GM19023 (cell line): ENCODE data around the gene FAM72C.
A peak's percentile ranks its signal among the peaks of the same experiment; 100 is the strongest.
"Not testable (repeated sequence)": the region's sequence is repeated elsewhere in the genome, so short reads cannot be mapped to it uniquely, and the experiment has no call there.

Experiments
- ATAC-seq: cut with Tn5 transposase; IDR thresholded peaks from one replicate; pipeline ENCODE4 v1.9.1; 2021; ENCODE audit warnings: mild to moderate bottlenecking, moderate library complexity; ENCODE audit not compliant: unreplicated experiment

FAM72C gene

DNA sequence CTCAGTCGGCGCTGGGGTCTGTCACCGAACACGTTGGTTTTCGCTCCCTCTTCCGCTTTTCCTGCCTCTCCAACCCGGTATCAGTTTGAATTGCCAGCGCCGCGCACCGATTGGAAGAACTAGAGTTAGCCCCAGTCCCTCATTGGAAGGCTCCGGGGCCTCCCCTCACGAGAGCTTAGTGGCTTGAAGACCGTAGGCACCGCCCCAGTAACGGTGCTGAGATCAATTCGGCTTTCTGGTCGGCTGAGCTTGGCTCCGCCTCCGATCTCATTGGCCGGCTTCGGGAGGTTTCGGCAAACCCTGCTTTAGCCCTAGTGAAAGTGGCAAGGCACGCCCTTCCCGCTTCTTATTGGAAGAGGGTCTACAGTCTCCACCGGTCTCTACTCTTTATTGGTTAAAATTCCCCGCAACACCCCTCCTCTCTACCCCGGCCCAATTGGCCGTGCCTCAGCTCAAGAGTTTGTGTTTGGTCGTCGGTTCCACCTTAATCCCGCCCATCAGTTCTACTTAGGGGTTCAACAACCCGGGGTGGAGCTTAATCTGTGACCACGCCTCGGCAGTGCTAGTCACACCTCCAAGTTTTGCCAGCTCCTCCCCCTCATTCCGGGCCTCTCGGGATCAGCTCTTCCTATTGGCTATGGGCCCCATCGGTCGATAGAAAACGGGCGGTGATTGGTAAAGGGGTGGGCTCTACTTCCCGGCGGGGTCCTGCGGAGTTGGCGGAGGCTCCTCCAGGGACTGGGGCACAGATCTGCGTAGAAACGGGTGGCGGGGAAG lies at the start of gene FAM72C:
FAM72C (minus strand) TSS at position 63 of the 777 bp plus-strand sequence. CDS start 845 bp downstream, outside the sequence.
- peak; percentile 82 for ATAC-seq

GRCh38 chr1:144020001-144020738 lies 48.4 kb upstream of the FAM72C start:
- ATAC-seq: peak; percentile 58

DNA sequence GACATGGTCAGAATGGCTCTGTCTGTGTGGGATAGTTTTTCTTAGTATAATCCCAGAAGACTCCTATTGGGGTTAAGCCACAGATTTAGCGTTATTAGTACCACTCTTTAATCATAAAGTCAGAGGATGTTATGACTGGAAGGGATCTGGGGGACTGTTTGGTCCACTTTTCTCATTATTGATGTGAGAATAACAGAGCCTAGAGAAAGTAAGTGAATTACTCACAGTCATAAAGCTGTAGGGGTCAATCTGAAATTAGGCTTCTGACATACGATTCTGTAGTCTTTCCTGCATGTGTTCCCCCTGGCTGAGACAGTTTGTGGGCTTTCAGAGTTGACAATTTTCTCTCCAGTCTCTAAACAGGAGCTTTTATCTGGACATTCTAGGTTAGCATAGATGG lies 47.3 kb upstream of the FAM72C start:
- not testable (repeated sequence) for ATAC-seq

GRCh38 chr1:144015180-144015966 lies 43.6 kb upstream of the FAM72C start:
- not testable (repeated sequence) for ATAC-seq

GRCh38 chr1:144014528-144014927 lies 42.7 kb upstream of the FAM72C start:
- not testable (repeated sequence) for ATAC-seq

DNA sequence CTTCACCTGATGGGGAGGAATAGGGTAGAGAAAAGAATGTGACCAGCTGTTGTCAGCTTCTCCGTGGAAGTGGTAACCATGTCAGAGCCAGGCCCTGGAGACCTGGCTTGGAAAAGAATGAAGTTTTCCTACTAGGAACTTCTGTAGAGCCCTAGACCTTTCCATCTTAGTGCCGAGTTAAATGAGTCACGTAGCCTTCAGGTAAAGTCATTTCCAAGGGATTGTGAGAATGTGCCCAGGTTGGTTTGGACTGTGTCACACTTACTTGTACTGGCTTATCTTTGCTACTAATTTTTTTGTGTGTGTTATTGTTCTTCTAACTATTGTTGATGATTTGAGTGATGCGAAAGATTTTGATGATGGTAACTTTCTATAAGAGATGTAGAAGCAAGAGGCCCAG lies 42.3 kb upstream of the FAM72C start:
- ATAC-seq: not testable (repeated sequence)

DNA sequence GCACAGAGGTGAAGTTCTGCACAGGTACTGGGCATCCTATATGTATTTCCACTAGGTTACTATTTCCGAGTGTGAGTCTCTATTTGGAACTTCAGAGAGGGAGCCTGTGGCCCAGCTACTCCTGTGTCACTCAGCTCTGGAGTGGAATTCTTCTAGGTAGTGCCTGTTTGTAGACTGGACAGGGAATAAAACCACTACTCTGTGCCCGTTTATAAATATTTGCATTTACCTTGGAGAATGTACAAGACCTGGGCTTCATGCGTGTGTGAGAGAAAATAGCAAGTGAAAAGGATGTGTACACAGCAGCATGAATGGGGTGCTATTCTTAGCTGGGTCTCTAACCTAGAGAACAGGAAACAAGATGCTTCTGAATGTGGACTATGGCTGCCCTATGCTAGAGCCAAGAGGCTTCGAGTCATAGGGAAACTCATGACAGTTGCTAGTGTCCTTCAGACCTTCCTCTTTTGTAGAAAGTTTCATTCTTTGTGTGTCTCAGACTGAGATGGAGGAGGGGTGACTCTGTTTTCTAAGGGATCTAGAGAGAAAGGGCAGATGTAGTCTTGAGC lies 40.5 kb upstream of the FAM72C start:
- ATAC-seq: peak; percentile 98

GRCh38 chr1:144009410-144009809 lies 37.6 kb upstream of the FAM72C start:
- ATAC-seq: peak; percentile 41

DNA sequence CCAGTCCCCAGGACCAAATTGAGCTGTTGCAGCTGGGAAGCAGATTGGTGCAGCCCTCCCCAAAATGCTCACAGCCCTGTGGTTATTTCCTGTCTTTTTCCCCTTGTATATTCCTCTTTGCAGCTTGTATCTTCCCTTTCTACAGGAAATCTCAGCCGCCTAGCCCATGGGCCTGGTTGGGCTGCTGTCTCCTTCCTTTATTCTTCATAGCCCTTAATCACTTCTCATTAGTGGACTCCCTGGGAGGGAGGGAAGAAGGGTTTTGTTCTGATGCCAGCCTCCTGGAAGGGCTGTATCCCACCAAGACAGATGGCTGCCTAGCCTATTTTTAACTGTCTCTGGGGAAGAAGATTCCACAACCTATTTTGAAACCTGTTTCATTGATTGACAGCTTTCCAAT lies 32.5 kb upstream of the FAM72C start:
- ATAC-seq: not testable (repeated sequence)

GRCh38 chr1:144003306-144004029 lies 31.7 kb upstream of the FAM72C start:
- not testable (repeated sequence) for ATAC-seq

- peak; percentile 64 for ATAC-seq
Observed at GRCh38 chr1:144002141-144002881, 30.5 kb upstream of the FAM72C start.

DNA sequence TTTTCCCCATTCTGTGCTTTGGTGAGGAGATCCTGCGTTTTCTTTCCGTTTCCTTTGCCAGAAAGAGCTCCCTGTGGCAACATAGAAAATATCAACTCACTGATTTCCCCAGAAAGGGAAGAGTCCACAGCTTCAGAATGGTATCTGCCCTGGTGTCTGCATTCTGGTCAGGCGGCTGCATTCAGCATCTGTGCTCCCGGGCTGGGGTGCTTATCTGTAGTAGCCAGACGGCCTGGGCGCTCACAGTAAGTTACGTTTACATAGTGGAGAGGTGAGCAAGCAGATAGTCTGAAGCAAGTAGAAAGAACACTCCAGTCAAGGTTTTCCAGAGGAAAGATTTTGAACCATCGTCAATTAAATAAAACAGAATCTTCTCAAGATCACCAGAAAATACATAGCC lies 29.3 kb upstream of the FAM72C start:
- ATAC-seq: not testable (repeated sequence)

DNA sequence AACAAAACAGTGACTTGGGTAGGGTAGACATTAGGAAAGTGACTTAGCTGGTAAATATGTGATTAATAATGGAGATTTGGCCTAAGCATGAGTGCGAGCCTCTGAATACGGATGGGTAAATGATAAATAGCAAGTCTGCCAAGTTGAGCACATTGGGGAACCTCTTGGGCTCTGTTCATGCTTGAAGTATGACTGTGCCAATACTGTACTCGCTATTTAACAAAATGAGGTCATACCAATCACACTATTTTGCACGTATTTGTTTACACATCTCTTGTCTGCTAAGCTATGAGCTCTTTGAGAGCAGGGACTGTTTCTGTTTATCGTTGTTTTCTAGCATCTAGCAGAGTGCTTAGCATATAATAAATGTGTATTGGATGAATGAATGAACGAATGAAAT lies 24.2 kb upstream of the FAM72C start:
- not testable (repeated sequence) for ATAC-seq

DNA sequence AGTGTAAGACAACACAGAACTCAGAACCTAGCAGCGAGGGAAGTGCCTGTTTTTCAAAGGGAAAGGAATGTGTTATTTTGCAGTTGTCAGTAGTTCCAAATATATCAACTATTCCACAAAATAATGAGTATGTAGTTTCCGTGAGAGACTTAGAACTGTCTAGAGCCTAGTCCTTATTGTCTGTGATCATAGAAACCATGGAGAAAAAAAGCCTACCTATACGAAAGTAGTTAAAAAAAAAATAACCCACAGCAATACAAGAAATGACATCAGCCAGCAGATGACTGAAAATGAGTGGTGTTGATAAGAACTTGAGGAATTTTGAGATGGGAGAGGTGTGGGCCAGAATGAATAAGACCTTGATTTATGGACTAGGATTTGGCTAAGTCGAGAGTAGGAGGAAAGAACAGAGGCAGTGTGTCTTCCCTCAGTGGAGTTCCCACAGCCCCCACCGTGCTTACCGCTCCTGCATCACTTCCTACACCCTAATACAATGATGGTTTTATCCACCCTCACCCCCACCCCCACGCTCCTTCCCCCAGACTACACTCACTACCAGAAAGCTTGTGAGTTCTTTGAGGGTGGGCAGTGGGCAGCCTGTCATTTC lies 21.6 kb upstream of the FAM72C start:
- ATAC-seq: not testable (repeated sequence)

DNA sequence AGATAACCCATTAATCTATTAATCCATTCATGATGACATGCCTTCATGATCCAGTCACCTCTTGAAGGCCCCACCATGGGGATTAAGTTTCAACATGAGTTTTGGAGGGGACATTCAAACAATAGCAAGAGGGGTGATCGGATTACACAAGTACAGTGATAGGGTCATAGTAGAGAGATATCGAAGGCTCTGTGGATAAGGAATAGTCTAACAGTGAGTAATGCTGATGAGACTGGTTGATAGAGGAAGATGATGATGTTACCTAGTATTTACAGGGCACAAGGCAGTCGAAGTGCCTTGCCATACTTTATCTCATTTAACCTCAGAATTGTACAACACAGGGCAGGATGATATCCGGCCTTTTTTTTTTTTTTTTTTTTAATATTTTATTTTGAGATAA lies 18.9 kb upstream of the FAM72C start:
- not testable (repeated sequence) for ATAC-seq

DNA sequence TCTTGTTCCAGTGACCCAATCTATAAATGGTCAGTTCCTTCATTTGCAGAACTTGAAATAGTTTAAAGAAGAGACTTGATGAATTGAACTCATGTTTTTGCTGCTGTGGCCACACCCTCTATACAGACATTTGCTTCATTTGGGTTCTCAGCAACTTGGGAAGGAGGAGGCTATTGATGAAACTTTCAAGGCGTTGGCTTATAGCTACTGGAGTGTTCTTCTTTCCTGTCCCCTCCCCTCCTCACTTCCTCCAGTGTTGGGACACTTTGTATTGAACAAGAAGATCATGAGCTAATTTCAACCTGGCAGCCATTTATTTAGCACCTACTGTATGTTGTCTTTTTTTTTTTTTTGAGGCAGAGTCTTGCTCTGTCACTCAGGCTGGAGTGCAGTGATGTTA lies 17.9 kb upstream of the FAM72C start:
- ATAC-seq: not testable (repeated sequence)

DNA sequence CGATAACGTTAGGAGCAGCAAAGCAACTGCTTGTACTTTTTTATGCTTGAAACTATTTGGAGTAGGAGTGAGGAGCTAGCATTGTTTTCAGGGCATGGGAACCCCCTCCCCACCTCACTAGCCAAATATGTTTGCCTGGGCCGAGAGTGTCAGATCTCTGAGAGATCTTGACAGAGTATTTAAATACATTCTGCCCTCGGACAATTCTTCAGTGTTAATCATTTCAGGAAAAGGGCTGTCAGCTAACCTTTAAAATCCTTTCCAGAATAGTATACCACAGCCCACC lies 17.6 kb upstream of the FAM72C start:
- ATAC-seq: not testable (repeated sequence)

DNA sequence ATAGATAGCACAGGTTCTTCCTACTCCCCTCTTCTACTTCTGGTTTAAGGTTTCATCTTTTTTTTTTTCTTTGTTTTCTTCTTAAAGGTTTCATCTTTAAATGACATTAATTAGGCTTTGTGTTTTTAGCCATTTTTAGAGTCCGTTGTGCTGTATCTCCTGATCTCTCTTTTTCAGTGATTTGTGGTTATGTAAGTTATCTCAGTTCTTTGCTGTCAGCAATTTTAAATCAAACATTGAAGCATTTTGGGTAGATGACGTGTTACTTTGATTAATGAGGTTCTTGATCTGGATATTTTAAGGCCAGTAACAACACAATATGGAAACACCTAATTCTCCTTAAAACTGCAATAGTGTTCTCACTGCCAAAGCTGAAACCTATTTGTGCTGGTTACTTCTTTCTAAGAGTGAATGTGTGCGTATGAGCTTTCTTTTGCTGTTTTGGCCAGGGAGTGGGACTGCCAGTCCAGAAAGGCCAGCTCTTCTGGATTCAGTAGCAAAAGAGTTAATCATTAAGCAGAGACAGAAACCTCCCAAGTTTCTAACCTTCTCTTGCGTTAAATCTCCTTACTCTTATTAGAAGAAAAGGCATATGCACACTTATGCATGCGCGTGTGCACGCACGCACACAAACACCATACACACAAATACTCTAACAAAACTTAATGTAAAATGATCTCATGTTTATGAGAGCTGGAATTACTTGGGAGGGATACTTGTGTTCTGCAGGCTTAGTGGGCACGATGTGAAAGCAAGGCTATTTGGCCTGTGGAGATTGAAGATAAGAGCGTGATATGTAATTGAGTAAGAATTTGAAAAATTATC lies 17.0 kb upstream of the FAM72C start:
- ATAC-seq: not testable (repeated sequence)
